H9 (cell line): ENCODE data around the gene DPPA2. TPM values are rescaled to one million over a fixed set of nuclear protein-coding genes. Genes with fewer than 3 reads are reported as not detected.

Source experiments
- DNase-seq: peaks from one replicate; pipeline ENCODE4 v3.0.0-alpha.2; 2017
- H2AFZ ChIP-seq: one replicate; pipeline ENCODE4 v1.6.1; 2013; ENCODE audit warnings: mild to moderate bottlenecking, low read length, control low read depth, moderate library complexity
- H2AK5ac ChIP-seq: 2 replicates; pipeline ENCODE4 v1.6.1; 2013; ENCODE audit warnings: low read length, control low read depth, mixed read lengths; ENCODE audit not compliant: insufficient read length
- H2BK120ac ChIP-seq: one replicate; pipeline ENCODE4 v1.6.1; 2013; ENCODE audit warnings: low read depth, mild to moderate bottlenecking, low read length, control low read depth, inconsistent platforms; ENCODE audit not compliant: poor library complexity, severe bottlenecking
- H2BK12ac ChIP-seq: 2 replicates; pipeline ENCODE4 v1.6.1; 2013; ENCODE audit warnings: low read length, control low read depth, mixed read lengths, low read depth; ENCODE audit not compliant: insufficient read length
- H2BK15ac ChIP-seq: 2 replicates; pipeline ENCODE4 v1.6.1; 2013; ENCODE audit warnings: low read depth, low read length, control low read depth
- H2BK20ac ChIP-seq: one replicate; pipeline ENCODE4 v1.6.1; 2013; ENCODE audit warnings: low read depth, mild to moderate bottlenecking, low read length, control low read depth, inconsistent platforms; ENCODE audit not compliant: poor library complexity, severe bottlenecking
- H2BK5ac ChIP-seq: 2 replicates; pipeline ENCODE4 v1.6.1; 2013; ENCODE audit warnings: low read length, control low read depth, mixed read lengths; ENCODE audit not compliant: insufficient read length
- H3K14ac ChIP-seq: 2 replicates; pipeline ENCODE4 v1.6.1; 2013; ENCODE audit warnings: low read length, control low read depth; ENCODE audit not compliant: insufficient read depth
- H3K18ac ChIP-seq: 2 replicates; pipeline ENCODE4 v1.6.1; 2013; ENCODE audit warnings: low read depth, mild to moderate bottlenecking, mixed read lengths, low read length, control low read depth; ENCODE audit not compliant: insufficient read length
- H3K23ac ChIP-seq: 2 replicates; pipeline ENCODE4 v1.6.1; 2013; ENCODE audit warnings: low read length, control low read depth, mixed read lengths, low read depth; ENCODE audit not compliant: insufficient read length
- H3K23me2 ChIP-seq: 2 replicates; pipeline ENCODE4 v1.6.1; 2013; ENCODE audit warnings: low read depth, mild to moderate bottlenecking, mixed read lengths, low read length, control low read depth; ENCODE audit not compliant: insufficient read length, poor library complexity, severe bottlenecking
- H3K27ac ChIP-seq: 2 replicates; pipeline ENCODE4 v1.5.1; 2013; ENCODE audit warnings: low read length, control low read depth, mixed read lengths, low read depth; ENCODE audit not compliant: insufficient read length
- H3K27me3 ChIP-seq: 2 replicates; pipeline ENCODE4 v1.6.1; 2013; ENCODE audit warnings: low read length, control low read depth, inconsistent platforms; ENCODE audit not compliant: insufficient read depth
- H3K4ac ChIP-seq: 2 replicates; pipeline ENCODE4 v1.6.1; 2013; ENCODE audit warnings: low read depth, mild to moderate bottlenecking, control low read depth, inconsistent platforms, low read length, moderate library complexity
- H3K4me1 ChIP-seq: 2 replicates; pipeline ENCODE4 v1.6.1; 2013; ENCODE audit warnings: low read length, control low read depth, inconsistent platforms; ENCODE audit not compliant: insufficient read depth
- H3K4me2 ChIP-seq: 2 replicates; pipeline ENCODE4 v1.6.1; 2013; ENCODE audit warnings: low read length, control low read depth, mixed read lengths; ENCODE audit not compliant: insufficient read length, insufficient read depth
- H3K56ac ChIP-seq: 2 replicates; pipeline ENCODE4 v1.6.1; 2013; ENCODE audit warnings: low read depth, mild to moderate bottlenecking, mixed read lengths, low read length, control low read depth; ENCODE audit not compliant: insufficient read length
- H3K79me1 ChIP-seq: 2 replicates; pipeline ENCODE4 v1.6.1; 2013; ENCODE audit warnings: low read depth, mild to moderate bottlenecking, moderate library complexity, low read length, control low read depth, inconsistent platforms; ENCODE audit not compliant: insufficient read depth, poor library complexity, severe bottlenecking
- H3K79me2 ChIP-seq: 2 replicates; pipeline ENCODE4 v1.6.1; 2013; ENCODE audit warnings: low read length, control low read depth, inconsistent platforms; ENCODE audit not compliant: insufficient read depth
- H3K9ac ChIP-seq: 2 replicates; pipeline ENCODE4 v1.6.1; 2013; ENCODE audit warnings: low read length, control low read depth, mixed read lengths; ENCODE audit not compliant: insufficient read length; ENCODE audit errors: extremely low read depth
- H3K9me3 ChIP-seq: one replicate; pipeline ENCODE4 v1.6.1; 2013; ENCODE audit warnings: low read depth, low read length, inconsistent platforms; ENCODE audit not compliant: control insufficient read depth
- H3T11ph ChIP-seq: one replicate; pipeline ENCODE4 v1.6.1; 2013; ENCODE audit warnings: mild to moderate bottlenecking, low read length, control low read depth, inconsistent platforms
- H4K20me1 ChIP-seq: one replicate; pipeline ENCODE4 v1.6.1; 2013; ENCODE audit not compliant: control insufficient read depth, insufficient read length, insufficient read depth
- H4K5ac ChIP-seq: 2 replicates; pipeline ENCODE4 v1.6.1; 2013; ENCODE audit warnings: low read depth, mild to moderate bottlenecking, mixed read lengths, low read length, control low read depth; ENCODE audit not compliant: insufficient read length
- H4K8ac ChIP-seq: replicated peaks from 2 replicates; pipeline ENCODE4 v1.6.1; 2013; ENCODE audit warnings: low read length, control low read depth, mixed read lengths, low read depth; ENCODE audit not compliant: insufficient read length
- H4K91ac ChIP-seq: 2 replicates; pipeline ENCODE4 v1.6.1; 2013; ENCODE audit warnings: low read depth, mild to moderate bottlenecking, moderate library complexity, mixed read lengths, low read length, control low read depth; ENCODE audit not compliant: insufficient read length
- H3K27ac Mint-ChIP-seq, 3 experiments: 2 replicates in 2 of 3; 3 replicates in 1 of 3; pipeline ENCODE4 v1.8.0; 2020 to 2021; ENCODE audit warnings: mixed read lengths in 3 of 3, mild to moderate bottlenecking in 1 of 3, moderate library complexity in 1 of 3
- H3K27me3 Mint-ChIP-seq: 2 replicates; pipeline ENCODE4 v1.8.0; 2021; ENCODE audit warnings: low read depth, mild to moderate bottlenecking, moderate library complexity, mixed read lengths
- H3K36me3 Mint-ChIP-seq, 3 experiments: 2 replicates in 2 of 3; 3 replicates in 1 of 3; pipeline ENCODE4 v1.8.0; 2020 to 2021; ENCODE audit warnings: low read depth in 3 of 3, mixed read lengths in 3 of 3; ENCODE audit not compliant: insufficient read depth in 1 of 3
- H3K4me1 Mint-ChIP-seq, 2 experiments: 2 replicates each; pipeline ENCODE4 v1.8.0; 2020; ENCODE audit warnings: mixed read lengths in 2 of 2
- H3K4me3 Mint-ChIP-seq, 2 experiments: 2 replicates in 1 of 2; 3 replicates in 1 of 2; pipeline ENCODE4 v1.8.0; 2020 to 2021; ENCODE audit warnings: mild to moderate bottlenecking in 2 of 2, mixed read lengths in 2 of 2, moderate library complexity in 1 of 2
- H3K9me3 Mint-ChIP-seq, 2 experiments: 2 replicates in 1 of 2; 3 replicates in 1 of 2; pipeline ENCODE4 v1.8.0; 2020; ENCODE audit warnings: mild to moderate bottlenecking in 2 of 2, mixed read lengths in 2 of 2, moderate library complexity in 1 of 2
- CTCF ChIP-seq: fragments of 200-600 bp; sonication (generic); conservative IDR thresholded peaks from 3 replicates; pipeline ENCODE4 v1.8.0; 2021; ENCODE audit warnings: antibody characterized with exemption, mild to moderate bottlenecking
- WGBS: extraction: QIAGEN DNeasy Blood & Tissue Kit; methylation state at CpG from one replicate; pipeline ENCODE4 v1.1.7; 2013; ENCODE audit warnings: missing lambda C conversion rate, low lambda C conversion rate, mixed read lengths; ENCODE audit not compliant: insufficient read length; ENCODE audit errors: extremely low coverage; 5-methylcytosine and 5-hydroxymethylcytosine counted together
- total RNA-seq: library from RNA; stranded (reverse); gene quantifications from 2 replicates; pipeline ENCODE4 v1.2.1, GENCODE V29; 2021

The DPPA2 gene
- total RNA-seq, 1 experiment from 2014 or later: 3.2 TPM

- H3K27ac Mint-ChIP-seq: peak overlapping the region; percentile 60 to 84 (median 69); a peak in 6 of 7 replicates
- Histone ChIP-seq H2AFZ (no peak overlapping the region), H2BK20ac (no peak overlapping the region), H3K79me2 (peaks cover 3% of the 10 kb centered on the region; the same call in 1 of the 2 replicates), H4K8ac (no peak overlapping the region), H3K23ac (no peak overlapping the region), H3T11ph (no peak overlapping the region), H3K79me1 (peaks cover 2% of the 10 kb centered on the region), H2AK5ac (no peak overlapping the region), H3K9ac (no peak overlapping the region), H4K5ac (no peak overlapping the region), H3K18ac (no peak overlapping the region), H2BK15ac (no peak overlapping the region), H2BK12ac (no peak overlapping the region), H3K27ac (peak overlapping the region; percentile 11), H3K56ac (no peak overlapping the region), H3K14ac (no peak overlapping the region), H3K4ac (no peak overlapping the region), H2BK120ac (no peak overlapping the region), H4K91ac (no peak overlapping the region), H3K4me1 (peaks cover 15% of the 10 kb centered on the region), H4K20me1 (no peaks in the 10 kb centered on the region), H3K27me3 (no peaks in the 10 kb centered on the region), H3K9me3 (no peaks in the 10 kb centered on the region), H3K4me2 (no peak overlapping the region), H2BK5ac (no peak overlapping the region), H3K23me2 (peaks cover 3% of the 10 kb centered on the region)
- H3K27me3 Mint-ChIP-seq: no peaks in the 10 kb centered on the region
- WGBS: no CpG with 5 or more reads among the region's 2 CpGs
- DNase-seq: no peak
- no peak for TF ChIP-seq CTCF
- peak overlapping the region in 1 of 2 experiments; percentile 1; a peak in 1 of 5 replicates for H3K4me3 Mint-ChIP-seq
- peaks cover 55 to 57% of the 10 kb centered on the region in 2 experiments for H3K4me1 Mint-ChIP-seq
- H3K36me3 Mint-ChIP-seq: peaks cover 20 to 28% (median 22%) of the 10 kb centered on the region in 3 experiments
- no peaks in the 10 kb centered on the region for H3K9me3 Mint-ChIP-seq
Observed at GRCh38 chr3:109353057-109353456, 36.7 kb upstream of the DPPA2 start.
